AG09309 (cell line): Measurements from ENCODE around the gene LRRC23.
"Not testable (repeated sequence)": the region's sequence is repeated elsewhere in the genome, so short reads cannot be mapped to it uniquely, and the experiment has no call there.

Source experiments
- DNase-seq: peaks from one replicate; pipeline ENCODE4 v3.0.0-alpha.2; 2010; ENCODE audit warnings: low read depth
- H3K4me3 ChIP-seq: 2 replicates; pipeline ENCODE4 v1.5.1; 2011; ENCODE audit warnings: mild to moderate bottlenecking, low read depth, low read length, moderate library complexity; ENCODE audit not compliant: control insufficient read depth
- TF ChIP-seq, protein P1 (sequence below): IDR thresholded peaks from 2 replicates; pipeline ENCODE4 v1.5.1; 2011; ENCODE audit warnings: mild to moderate bottlenecking, low read depth, low read length, inconsistent platforms; ENCODE audit not compliant: insufficient read depth, control insufficient read depth; ENCODE audit errors: missing control alignments

LRRC23 gene

DNA sequence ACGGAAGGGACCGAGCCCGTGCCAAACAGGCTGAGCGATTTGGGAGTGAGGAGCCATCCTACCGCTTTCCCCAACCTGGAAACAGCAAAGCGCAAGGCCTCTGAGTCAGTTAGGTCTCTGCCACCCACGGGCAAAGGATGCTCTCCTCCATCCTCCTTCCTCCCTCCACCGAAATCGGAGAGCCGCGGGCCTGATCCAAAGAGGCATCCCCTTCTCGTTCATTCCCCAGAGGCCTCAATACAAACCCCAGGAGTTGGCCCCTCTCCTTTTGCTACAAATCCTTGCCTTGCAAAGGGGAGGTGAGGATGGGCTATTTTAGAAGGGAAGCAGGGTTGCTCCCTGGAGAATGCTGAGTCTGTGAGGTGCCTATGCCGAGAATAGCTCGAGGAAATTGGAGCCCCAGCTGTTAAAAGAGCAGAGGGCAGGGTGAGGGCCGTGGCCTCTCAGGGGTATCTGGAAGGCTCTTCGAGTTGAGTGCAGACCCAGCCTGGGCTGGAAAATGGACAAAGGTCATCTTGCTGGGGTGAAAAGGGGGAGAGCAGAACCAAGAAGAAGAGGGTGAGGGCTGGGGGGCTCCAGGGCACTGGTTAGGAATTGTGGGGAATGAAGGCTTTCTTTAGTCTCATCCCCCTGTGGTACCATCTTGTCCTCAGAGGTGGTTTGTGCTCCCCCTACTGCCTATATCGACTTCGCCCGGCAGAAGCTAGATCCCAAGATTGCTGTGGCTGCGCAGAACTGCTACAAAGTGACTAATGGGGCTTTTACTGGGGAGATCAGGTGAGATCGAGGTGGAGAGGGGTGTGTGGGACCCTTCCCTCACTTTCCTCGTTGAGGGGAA, 36.2 kb upstream of the LRRC23 start:
- no peak for DNase-seq
- peak overlapping the region; percentile 53 for H3K4me3 ChIP-seq
- TF ChIP-seq, protein P1, sequence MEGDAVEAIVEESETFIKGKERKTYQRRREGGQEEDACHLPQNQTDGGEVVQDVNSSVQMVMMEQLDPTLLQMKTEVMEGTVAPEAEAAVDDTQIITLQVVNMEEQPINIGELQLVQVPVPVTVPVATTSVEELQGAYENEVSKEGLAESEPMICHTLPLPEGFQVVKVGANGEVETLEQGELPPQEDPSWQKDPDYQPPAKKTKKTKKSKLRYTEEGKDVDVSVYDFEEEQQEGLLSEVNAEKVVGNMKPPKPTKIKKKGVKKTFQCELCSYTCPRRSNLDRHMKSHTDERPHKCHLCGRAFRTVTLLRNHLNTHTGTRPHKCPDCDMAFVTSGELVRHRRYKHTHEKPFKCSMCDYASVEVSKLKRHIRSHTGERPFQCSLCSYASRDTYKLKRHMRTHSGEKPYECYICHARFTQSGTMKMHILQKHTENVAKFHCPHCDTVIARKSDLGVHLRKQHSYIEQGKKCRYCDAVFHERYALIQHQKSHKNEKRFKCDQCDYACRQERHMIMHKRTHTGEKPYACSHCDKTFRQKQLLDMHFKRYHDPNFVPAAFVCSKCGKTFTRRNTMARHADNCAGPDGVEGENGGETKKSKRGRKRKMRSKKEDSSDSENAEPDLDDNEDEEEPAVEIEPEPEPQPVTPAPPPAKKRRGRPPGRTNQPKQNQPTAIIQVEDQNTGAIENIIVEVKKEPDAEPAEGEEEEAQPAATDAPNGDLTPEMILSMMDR = peak; percentile 30

GRCh38 chr12:6869049-6870021, 35.3 kb upstream of the LRRC23 start:
- no peak for DNase-seq
- TF ChIP-seq, protein P1 = peak; percentile 88
- peak overlapping the region; percentile 53 for H3K4me3 ChIP-seq

- DNase-seq, H3K4me3 ChIP-seq: not testable (repeated sequence)
Observed at GRCh38 chr12:6870304-6870703, 34.3 kb upstream of the LRRC23 start.

- H3K4me3 ChIP-seq = peak overlapping the region; percentile 65
- TF ChIP-seq, protein P1 = no peak
- no peak for DNase-seq
Observed at GRCh38 chr12:6871052-6871957, 33.3 kb upstream of the LRRC23 start.

DNA sequence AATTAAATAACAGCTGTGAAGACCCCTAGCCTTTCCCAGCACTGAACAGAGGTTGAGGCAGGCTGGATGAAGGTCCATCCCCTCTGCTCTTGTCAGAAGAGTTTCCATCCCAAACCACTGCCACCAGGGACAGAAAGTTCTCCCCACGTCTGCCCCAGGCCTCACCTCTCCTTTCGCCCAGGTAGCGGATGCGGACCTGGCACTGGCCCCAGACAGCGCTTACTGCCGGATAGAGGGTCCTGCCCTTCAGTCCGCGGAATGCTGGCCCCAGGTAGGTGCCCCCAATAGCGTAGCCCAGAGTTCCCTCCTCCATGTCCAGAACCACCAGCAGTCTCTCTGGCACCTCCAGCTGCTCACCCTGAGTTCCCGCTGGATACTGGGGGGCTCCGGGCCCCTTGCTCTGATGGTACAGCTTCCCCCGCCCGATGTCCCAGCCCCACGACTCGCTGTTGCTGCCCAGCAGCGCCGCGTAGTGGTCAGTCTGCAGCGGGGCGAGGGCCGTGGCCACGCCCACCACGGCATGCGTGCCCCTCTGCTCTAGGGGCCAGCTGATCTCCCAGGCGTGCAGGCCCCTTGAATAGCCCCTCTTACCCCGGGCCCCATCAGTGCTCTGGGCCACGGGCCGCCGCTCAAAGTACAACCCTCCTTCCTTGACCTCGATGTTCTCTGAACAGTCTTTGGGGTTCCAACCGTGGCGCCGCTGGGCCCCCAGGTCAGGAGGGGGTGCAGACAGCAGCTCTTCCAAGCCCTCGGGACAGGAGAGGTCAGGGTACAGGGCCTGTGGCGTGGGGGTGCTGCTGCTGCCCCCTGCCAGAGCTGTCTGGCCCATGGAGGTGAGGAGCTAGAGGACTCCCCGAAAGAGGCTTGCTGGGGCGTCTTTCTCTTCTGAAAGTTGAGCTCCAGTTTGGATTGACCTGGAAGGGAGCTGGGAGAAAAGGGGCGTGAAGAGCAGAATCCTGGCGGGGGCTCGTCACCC, 32.3 kb upstream of the LRRC23 start:
- peak overlapping the region; percentile 65 for H3K4me3 ChIP-seq
- TF ChIP-seq, protein P1 = peak; percentile 99
- DNase-seq = no peak
